LNCaP clone FGC (cell line): Measurements from ENCODE around the gene CKS1B.

Experiments used
- DNase-seq: peaks from one replicate; pipeline ENCODE4 v3.0.0-alpha.2; 2011; ENCODE audit warnings: low read depth
- H3K4me3 ChIP-seq: 2 replicates; pipeline ENCODE4 v1.5.1; 2011; ENCODE audit warnings: mild to moderate bottlenecking, low read depth, low read length, control low read depth
- TF ChIP-seq, protein P1 (sequence below): IDR thresholded peaks from 2 replicates; pipeline ENCODE4 v1.5.1; 2012; ENCODE audit warnings: mild to moderate bottlenecking; ENCODE audit not compliant: control insufficient read depth, insufficient read depth; ENCODE audit errors: extremely low read depth

The CKS1B gene

DNA sequence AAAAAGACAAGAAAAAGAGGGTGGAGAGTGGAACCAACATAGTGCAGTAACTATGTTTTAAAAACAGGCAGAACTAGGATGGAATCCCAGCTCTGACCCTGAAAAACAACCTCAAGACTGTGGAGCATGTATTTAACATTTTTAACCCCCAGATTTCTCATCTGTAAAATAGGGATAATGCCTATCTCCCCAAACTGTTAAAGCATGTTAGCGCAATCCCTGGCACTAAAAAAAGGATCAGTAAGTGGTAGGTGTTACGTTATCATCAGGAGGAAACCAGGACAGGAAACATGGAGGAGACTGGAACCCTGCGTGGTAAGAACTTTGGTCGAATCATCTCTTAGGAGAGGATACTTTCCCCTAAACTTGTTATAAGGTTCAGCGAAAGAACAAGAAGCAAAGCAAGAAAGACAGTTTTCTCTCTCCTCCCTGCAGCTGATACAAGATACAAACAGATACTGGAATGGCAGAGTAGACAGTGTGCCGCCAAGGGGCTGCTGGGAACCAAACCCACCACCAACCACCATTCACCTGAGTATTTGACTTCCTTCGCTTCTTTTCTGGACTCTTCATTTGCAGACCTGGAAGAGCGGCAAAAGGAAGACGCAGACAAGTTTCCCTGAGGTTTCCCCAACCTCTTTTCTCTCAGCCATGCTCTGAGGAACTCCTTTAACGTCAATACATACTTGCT lies 13.9 kb upstream of the CKS1B start:
- TF ChIP-seq, protein P1, sequence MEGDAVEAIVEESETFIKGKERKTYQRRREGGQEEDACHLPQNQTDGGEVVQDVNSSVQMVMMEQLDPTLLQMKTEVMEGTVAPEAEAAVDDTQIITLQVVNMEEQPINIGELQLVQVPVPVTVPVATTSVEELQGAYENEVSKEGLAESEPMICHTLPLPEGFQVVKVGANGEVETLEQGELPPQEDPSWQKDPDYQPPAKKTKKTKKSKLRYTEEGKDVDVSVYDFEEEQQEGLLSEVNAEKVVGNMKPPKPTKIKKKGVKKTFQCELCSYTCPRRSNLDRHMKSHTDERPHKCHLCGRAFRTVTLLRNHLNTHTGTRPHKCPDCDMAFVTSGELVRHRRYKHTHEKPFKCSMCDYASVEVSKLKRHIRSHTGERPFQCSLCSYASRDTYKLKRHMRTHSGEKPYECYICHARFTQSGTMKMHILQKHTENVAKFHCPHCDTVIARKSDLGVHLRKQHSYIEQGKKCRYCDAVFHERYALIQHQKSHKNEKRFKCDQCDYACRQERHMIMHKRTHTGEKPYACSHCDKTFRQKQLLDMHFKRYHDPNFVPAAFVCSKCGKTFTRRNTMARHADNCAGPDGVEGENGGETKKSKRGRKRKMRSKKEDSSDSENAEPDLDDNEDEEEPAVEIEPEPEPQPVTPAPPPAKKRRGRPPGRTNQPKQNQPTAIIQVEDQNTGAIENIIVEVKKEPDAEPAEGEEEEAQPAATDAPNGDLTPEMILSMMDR, result no peak
- DNase-seq, result no peak
- peak overlapping the region; percentile 67 for H3K4me3 ChIP-seq

DNA sequence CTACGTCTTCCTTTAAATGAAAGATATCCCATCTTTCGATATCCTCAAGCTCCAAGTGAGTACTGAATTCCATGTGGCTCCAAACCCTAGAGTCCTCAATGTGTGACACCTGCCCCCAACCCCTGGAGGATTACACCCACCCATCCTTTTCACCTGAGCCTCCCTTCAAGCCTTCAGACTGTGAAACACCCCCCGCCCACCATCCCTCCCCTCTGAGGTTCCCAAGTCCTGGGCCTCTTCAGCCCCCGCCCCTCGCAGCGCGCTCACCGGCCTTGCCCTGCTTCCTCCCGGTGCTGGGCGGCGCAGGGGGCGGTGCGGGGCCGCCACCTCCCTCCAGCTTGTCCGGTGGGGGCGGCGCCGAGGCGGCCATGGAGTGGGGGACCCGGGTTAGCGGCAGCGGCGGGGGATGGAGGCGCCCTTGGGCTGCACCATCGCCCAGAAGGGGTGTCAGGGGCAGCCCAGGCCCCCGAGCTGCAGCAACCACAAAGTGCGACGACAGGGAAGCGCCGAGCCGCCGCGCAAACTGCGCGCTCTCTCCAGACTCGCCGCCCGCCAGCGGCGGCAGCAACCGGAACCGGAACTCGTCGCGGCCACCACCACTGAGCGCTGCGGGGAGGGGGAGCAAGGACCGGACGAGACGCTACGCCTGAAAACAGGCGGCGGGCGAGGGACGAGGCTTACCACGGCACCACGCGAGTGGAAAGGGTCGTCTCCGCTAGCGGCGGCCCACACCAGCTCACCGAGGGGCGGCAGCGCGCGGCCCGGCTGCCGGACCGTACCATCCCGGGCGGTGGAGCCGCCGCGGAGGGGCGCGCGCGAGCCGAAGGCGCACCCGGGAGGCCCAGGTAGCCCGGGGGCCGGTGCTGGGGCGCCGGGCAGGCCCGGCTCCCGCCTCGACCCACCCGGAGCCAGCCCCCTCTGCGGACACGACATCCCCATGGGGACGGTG lies 13.0 kb upstream of the CKS1B start, which contains the start of gene PYGO2:
TSS of gene PYGO2 (minus strand) at position 576 of the 949 bp plus-strand sequence. CDS start at position 370, 206 bp downstream.
- no peak for DNase-seq
- H3K4me3 ChIP-seq, result peak within 1 kb of the TSS; percentile 67
- TF ChIP-seq, protein P1, result peak; percentile 60

DNA sequence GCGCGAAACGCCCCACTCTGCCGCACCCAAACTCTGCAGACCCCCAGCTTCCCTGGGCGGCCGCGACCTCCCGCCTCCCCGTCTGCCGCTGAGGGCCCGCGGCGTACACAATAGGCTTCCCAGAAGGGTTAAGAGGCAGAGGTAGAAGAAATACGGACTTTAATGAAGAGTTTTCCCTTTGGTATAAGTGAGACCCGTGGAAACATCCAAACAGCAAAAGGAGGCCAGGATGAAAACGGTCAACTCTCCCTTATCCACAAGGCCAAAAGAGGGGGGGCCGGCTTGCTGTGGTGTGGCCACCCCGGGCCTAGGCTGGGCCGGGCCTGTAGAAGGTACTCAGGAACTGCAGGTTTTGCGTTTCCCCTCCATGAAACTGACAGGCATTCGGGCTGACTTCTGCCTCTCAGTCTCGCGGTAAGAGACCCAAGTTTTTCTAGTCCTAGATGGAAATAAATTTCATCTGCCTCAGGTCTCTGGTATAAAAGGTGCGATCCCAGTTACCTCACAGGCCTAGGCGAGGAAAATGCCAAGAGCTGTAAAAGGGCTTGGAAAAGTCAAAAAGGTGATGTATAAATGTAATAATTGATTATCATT lies 12.2 kb upstream of the CKS1B start:
- peak overlapping the region; percentile 67 for H3K4me3 ChIP-seq
- no peak for DNase-seq
- TF ChIP-seq, protein P1, result no peak

DNA sequence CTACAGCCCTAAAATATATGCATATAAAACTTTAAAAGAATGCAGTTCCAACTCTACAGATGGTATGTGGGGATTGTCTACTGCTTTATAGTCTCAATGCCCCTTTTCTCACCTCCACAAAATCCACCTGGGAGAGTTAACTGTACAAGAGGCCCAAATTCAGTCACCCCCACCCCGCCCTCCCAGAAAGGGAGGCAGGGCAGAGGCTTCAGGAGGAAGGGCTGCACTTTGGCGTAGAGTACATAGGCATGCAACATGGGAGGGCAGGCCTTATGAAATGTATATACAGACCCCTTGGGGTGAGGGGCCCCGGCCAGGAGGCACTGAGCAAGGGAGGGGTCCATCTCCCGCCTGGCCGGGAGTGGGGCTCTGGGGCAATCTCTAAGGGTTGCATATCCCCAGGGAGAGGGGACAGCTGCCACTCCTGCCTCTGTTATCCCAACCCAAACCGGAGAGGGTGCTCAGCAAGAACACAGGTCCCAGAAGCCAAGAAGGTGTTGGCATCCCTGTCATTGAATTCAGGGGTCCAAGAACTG lies 11.6 kb upstream of the CKS1B start:
- TF ChIP-seq, protein P1, result no peak
- peak overlapping the region; percentile 67 for H3K4me3 ChIP-seq
- DNase-seq, result no peak

DNA sequence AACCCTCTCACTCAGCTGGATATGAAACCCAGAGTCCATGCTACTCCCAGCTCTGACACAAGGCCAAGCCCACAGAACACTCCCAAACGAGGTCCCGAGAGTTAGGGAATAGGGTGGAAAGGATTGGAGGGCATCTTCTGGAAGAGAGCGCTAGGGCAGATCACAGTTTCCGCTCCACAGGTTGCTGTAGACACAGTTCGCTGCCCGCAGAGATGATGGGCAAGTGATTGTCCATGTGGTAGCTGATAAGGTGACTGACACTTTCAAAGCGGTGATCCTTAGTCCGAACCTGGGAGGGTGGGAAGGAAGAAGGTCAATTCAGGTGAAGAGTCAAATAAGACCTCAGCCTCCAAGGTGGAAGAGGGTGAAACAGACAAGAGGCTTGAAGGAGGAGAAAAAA lies 10.8 kb upstream of the CKS1B start:
- no peak overlapping the region for H3K4me3 ChIP-seq
- DNase-seq, result no peak
- TF ChIP-seq, protein P1, result no peak

DNA sequence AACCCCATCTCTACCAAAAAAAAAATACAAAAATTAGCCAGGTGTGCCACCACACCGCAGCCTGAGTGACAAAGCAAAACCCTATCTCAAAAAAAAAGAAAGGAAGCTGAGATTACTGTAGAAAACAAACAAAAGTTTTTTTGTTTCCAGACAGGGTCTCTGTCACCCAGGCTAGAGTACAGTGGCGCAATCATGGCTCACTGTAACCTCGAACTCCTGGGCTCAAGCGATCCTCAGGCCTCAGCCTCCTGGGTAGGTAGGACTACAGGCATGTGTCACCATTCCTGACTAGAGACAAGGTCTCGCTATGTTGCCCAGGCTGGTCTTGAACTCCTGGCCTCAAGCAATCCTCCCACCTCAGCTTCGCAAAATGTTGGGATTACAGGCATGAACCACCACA lies 10.1 kb upstream of the CKS1B start:
- DNase-seq, result no peak
- H3K4me3 ChIP-seq, result no peak overlapping the region
- TF ChIP-seq, protein P1, result no peak
